Endothelial cell of umbilical vein (primary cell): ENCODE results near the gene NINL. TPM values are rescaled to one million over a fixed set of nuclear protein-coding genes. Genes with fewer than 3 reads are reported as not detected.

Experiments
- BruUV-seq: library from RNA; stranded (reverse); fragments of 400-500 nt; replicated peaks from 2 replicates; lab custom pipeline; 2021; lab: Mats Ljungman, UMichigan
- CTCF ChIA-PET: fragments of 300-600, 350-600 bp; sonication (Branson Sonifier 250); formaldehyde crosslinking; loops from one replicate; lab custom pipeline; 2021; ENCODE audit warnings: antibody characterized with exemption, inconsistent platforms; lab: Charles Lee
- POLR2A ChIA-PET: fragments of 300-600, 350-600 bp; sonication (Branson Sonifier 250); formaldehyde crosslinking; loops from one replicate; lab custom pipeline; 2021; ENCODE audit warnings: antibody characterized with exemption, inconsistent platforms; lab: Charles Lee
- DNase-seq: peaks from one replicate; pipeline ENCODE4 v3.0.0-alpha.2; 2011; ENCODE audit warnings: low read depth, low spot score
- FAIRE-seq: peaks from 2 replicates; lab custom pipeline; 2011; peaks lifted over from hg19 to GRCh38; lab: Jason Lieb, UNC
- H2AFZ ChIP-seq: 2 replicates; pipeline ENCODE4 v1.6.0; 2012; ENCODE audit warnings: low read depth, low read length, control low read depth, inconsistent platforms
- H3K27ac ChIP-seq: 2 replicates; pipeline ENCODE4 v1.5.1; 2011; ENCODE audit warnings: low read depth, mild to moderate bottlenecking, control low read depth, low read length, moderate library complexity; ENCODE audit not compliant: insufficient read depth
- H3K27me3 ChIP-seq, 2 experiments: 2 replicates each; pipeline versions ENCODE4 v1.6.0 to v1.6.1; 2011; ENCODE audit warnings: low read length in 2 of 2, mixed read lengths in 1 of 2; ENCODE audit not compliant: control insufficient read depth in 2 of 2, insufficient read depth in 2 of 2
- H3K36me3 ChIP-seq, 2 experiments: 2 replicates in 1 of 2; 3 replicates in 1 of 2; pipeline ENCODE4 v1.5.1; 2011; ENCODE audit warnings: low read length in 2 of 2, mild to moderate bottlenecking in 1 of 2, moderate library complexity in 1 of 2; ENCODE audit not compliant: control insufficient read depth in 2 of 2, insufficient read depth in 2 of 2; ENCODE audit errors: extremely low read depth in 1 of 2
- H3K4me1 ChIP-seq: 3 replicates; pipeline ENCODE4 v1.5.1; 2011; ENCODE audit warnings: mild to moderate bottlenecking, low read length; ENCODE audit not compliant: control insufficient read depth, insufficient read depth; ENCODE audit errors: extremely low read depth
- H3K4me2 ChIP-seq: 2 replicates; pipeline ENCODE4 v1.6.1; 2011; ENCODE audit warnings: low read length, control low read depth, mixed read lengths; ENCODE audit not compliant: insufficient read depth
- H3K4me3 ChIP-seq, 3 experiments: fragments of 200-600 bp in 1 of 3; sonication (generic), shearing (Covaris generic) in 1 of 3; replicated peaks in 1 of 3; 2 replicates each; pipeline ENCODE4 v1.5.1; 2011 to 2016; ENCODE audit warnings: control low read depth in 3 of 3, low read length in 3 of 3, mild to moderate bottlenecking in 2 of 3, inconsistent platforms in 1 of 3, low read depth in 1 of 3, moderate library complexity in 1 of 3; ENCODE audit not compliant: insufficient read depth in 1 of 3
- H3K79me2 ChIP-seq: 2 replicates; pipeline ENCODE4 v1.6.0; 2012; ENCODE audit warnings: low read length, inconsistent platforms; ENCODE audit not compliant: control insufficient read depth, insufficient read depth
- H3K9ac ChIP-seq: replicated peaks from 2 replicates; pipeline ENCODE3; 2011; ENCODE audit warnings: low read length, control low read depth; ENCODE audit not compliant: insufficient read depth; ENCODE audit errors: extremely low read depth
- H3K9me1 ChIP-seq: replicated peaks from 3 replicates; pipeline ENCODE4 v1.6.0; 2011; ENCODE audit warnings: mild to moderate bottlenecking, low read length; ENCODE audit not compliant: control insufficient read depth, insufficient read depth; ENCODE audit errors: extremely low read depth
- H3K9me3 ChIP-seq: replicated peaks from 2 replicates; pipeline ENCODE4 v1.5.1; 2012; ENCODE audit warnings: low read length, inconsistent platforms; ENCODE audit not compliant: control insufficient read depth, insufficient read depth
- H4K20me1 ChIP-seq: replicated peaks from 2 replicates; pipeline ENCODE3; 2011; ENCODE audit warnings: mild to moderate bottlenecking, low read length; ENCODE audit not compliant: control insufficient read depth, insufficient read depth; ENCODE audit errors: extremely low read depth
- CTCF ChIP-seq, 2 donors: IDR thresholded peaks; 1 replicate in 1 of 2; 2 replicates in 1 of 2; pipeline ENCODE4 v1.5.1; 2011; ENCODE audit warnings: low read length in 2 of 2, mild to moderate bottlenecking in 2 of 2, moderate library complexity in 2 of 2, control low read depth in 1 of 2, inconsistent platforms in 1 of 2, low read depth in 1 of 2; ENCODE audit not compliant: insufficient read depth in 1 of 2; ENCODE audit errors: extremely low read depth in 1 of 2
- EZH2 ChIP-seq: IDR thresholded peaks from 2 replicates; pipeline ENCODE4 v1.6.1; 2012; ENCODE audit warnings: borderline replicate concordance, low read depth, mild to moderate bottlenecking, moderate library complexity, low read length, inconsistent platforms; ENCODE audit not compliant: severe bottlenecking
- FOS ChIP-seq: IDR thresholded peaks from 2 replicates; pipeline ENCODE4 v1.6.1; 2011; ENCODE audit warnings: mild to moderate bottlenecking, low read length, moderate library complexity, borderline replicate concordance; ENCODE audit not compliant: insufficient read depth
- GATA2 ChIP-seq: IDR thresholded peaks from 2 replicates; pipeline ENCODE4 v1.7.0; 2011; ENCODE audit warnings: low read depth, mild to moderate bottlenecking, moderate library complexity, mixed read lengths, low read length; ENCODE audit not compliant: insufficient read length, insufficient read depth
- JUN ChIP-seq: IDR thresholded peaks from 2 replicates; pipeline ENCODE4 v1.6.1; 2011; ENCODE audit warnings: borderline replicate concordance, low read depth; ENCODE audit not compliant: insufficient read length, insufficient read depth
- MAX ChIP-seq: IDR thresholded peaks from 2 replicates; pipeline ENCODE4 v1.6.1; 2011; ENCODE audit not compliant: insufficient read depth, insufficient read length
- MYC ChIP-seq: IDR thresholded peaks from one replicate; pipeline ENCODE4 v1.6.1; 2011; ENCODE audit warnings: mild to moderate bottlenecking, low read depth, low read length
- POLR2A ChIP-seq: IDR thresholded peaks from 2 replicates; pipeline ENCODE4 v1.6.1; 2012; ENCODE audit warnings: low read depth, mild to moderate bottlenecking, control low read depth, low read length
- POLR2AphosphoS5 ChIP-seq: IDR thresholded peaks from 2 replicates; pipeline ENCODE4 v1.6.1; 2012; ENCODE audit warnings: low read depth, mild to moderate bottlenecking, control low read depth, low read length, moderate library complexity; ENCODE audit not compliant: insufficient read depth
- dilution Hi-C: fragments of 300-500 bp; cut with MboI; formaldehyde crosslinking; loops from one replicate; pipeline ENCODE4 v1.15.0; 2019; ENCODE audit warnings: low sequenced_read_pairs; ENCODE audit not compliant: extremely low pct_ligation_motif_present
- intact Hi-C: fragments of 100-400 bp; cut with micrococcal nuclease; formaldehyde crosslinking; loops from one replicate; pipeline ENCODE4 v1.10.0; 2022
- polyA plus RNA-seq, 4 experiments: library from polyadenylated mRNA; depleted of rRNA in 3 of 4; stranded (reverse) in 3 of 4; unstranded in 1 of 4; fragments of >200 nt; gene quantifications; 2 replicates each; pipeline versions ENCODE4 v1.2.1 to v1.2.3, GENCODE V29; 2011 to 2012; ENCODE audit warnings: missing spikeins in 1 of 4
- total RNA-seq: library from RNA; stranded (reverse); gene quantifications from 2 replicates; pipeline ENCODE4 v1.2.3, GENCODE V29; 2021

NINL gene
- total and polyA plus RNA-seq, 2 donors (not counting 3 experiments of a cell fraction or from before 2014, with no cell fraction given) = 13.2 to 25.5 TPM

GRCh38 chr20:25517124-25517523 is 68.2 kb downstream of the NINL start:
- Histone ChIP-seq H3K4me1 (no peaks in the 10 kb centered on the region), H3K9me1 (no peaks in the 10 kb centered on the region), H3K4me3 (no peak overlapping the region), H4K20me1 (no peaks in the 10 kb centered on the region), H3K79me2 (no peaks in the 10 kb centered on the region), H2AFZ (no peak overlapping the region), H3K9me3 (peaks cover 6% of the 10 kb centered on the region), H3K4me2 (no peak overlapping the region), H3K27me3 (no peaks in the 10 kb centered on the region), H3K36me3 (peaks cover 0 to 15% of the 10 kb centered on the region in 2 experiments), H3K27ac (no peak overlapping the region), H3K9ac (no peak overlapping the region)
- POLR2A ChIA-PET = no interaction called here
- FAIRE-seq = no peak
- dilution Hi-C loops (no loop called here), intact Hi-C loops (no loop called here)
- no TSS peak for BruUV-seq
- DNase-seq = no peak
- CTCF ChIA-PET = no interaction called here
- no peak for TF ChIP-seq JUN

- H3K36me3 ChIP-seq = peaks cover 0 to 33% of the 10 kb centered on the region in 2 experiments
- dilution Hi-C loops = no loop called here
- BruUV-seq = no TSS peak
Measured at GRCh38 chr20:25514747-25515340, 70.5 kb downstream of the NINL start.

More at GRCh38 chr20:25514747-25515340, 70.5 kb downstream of the NINL start:
- Histone ChIP-seq H2AFZ (no peak overlapping the region), H3K27me3 (no peaks in the 10 kb centered on the region), H3K79me2 (no peaks in the 10 kb centered on the region), H3K9me3 (peaks cover 6% of the 10 kb centered on the region), H3K4me2 (no peak overlapping the region), H3K9me1 (no peaks in the 10 kb centered on the region), H3K4me1 (no peaks in the 10 kb centered on the region), H3K9ac (no peak overlapping the region), H4K20me1 (no peaks in the 10 kb centered on the region), H3K4me3 (no peak overlapping the region), H3K27ac (no peak overlapping the region)
- POLR2A ChIA-PET = no interaction called here
- TF ChIP-seq GATA2 = no peak
- no peak for TF ChIP-seq MYC
- no peak for TF ChIP-seq POLR2AphosphoS5
- TF ChIP-seq FOS = no peak
- no peak for TF ChIP-seq EZH2
- no peak for TF ChIP-seq CTCF (IDR thresholded peaks at IDR 0.05; ENCODE audit: extremely low read depth in 1 of 2, insufficient read depth in 1 of 2, low read depth in 1 of 2, low read length in 2 of 2)
- TF ChIP-seq MAX = no peak
- TF ChIP-seq POLR2A = no peak
- TF ChIP-seq JUN = no peak
- intact Hi-C loops = no loop called here
- no peak for DNase-seq
- CTCF ChIA-PET = no interaction called here
- no peak for FAIRE-seq
